T1000 (cell line): ENCODE results near the gene FLT4.
"Not testable (repeated sequence)": the region's sequence is repeated elsewhere in the genome, so short reads cannot be mapped to it uniquely, and the experiment has no call there.

Source experiments
- DNase-seq: peaks from one replicate; lab custom pipeline; 2025; ENCODE audit warnings: mixed read lengths; lab: John Stamatoyannopoulos, UW

Gene FLT4

GRCh38 chr5:180670157-180670556 lies 20.8 kb upstream of the FLT4 start:
- no peak for DNase-seq

- no peak for DNase-seq
Measured at GRCh38 chr5:180669661-180670060, 20.3 kb upstream of the FLT4 start.

GRCh38 chr5:180668835-180669596 lies 19.6 kb upstream of the FLT4 start:
- DNase-seq: no peak

GRCh38 chr5:180666812-180667211 lies 17.4 kb upstream of the FLT4 start:
- no peak for DNase-seq

GRCh38 chr5:180665682-180666404 lies 16.4 kb upstream of the FLT4 start:
- DNase-seq: no peak

GRCh38 chr5:180658774-180659564 lies 9.6 kb upstream of the FLT4 start:
- no peak for DNase-seq

- not testable (repeated sequence) for DNase-seq
Measured at GRCh38 chr5:180655243-180655642, 5.8 kb upstream of the FLT4 start.

GRCh38 chr5:180652771-180653170 lies 3.4 kb upstream of the FLT4 start:
- DNase-seq: no peak

- DNase-seq: no peak
Measured at GRCh38 chr5:180652346-180652745, 2.9 kb upstream of the FLT4 start.

GRCh38 chr5:180648658-180649296 lies 623 bp downstream of the FLT4 start:
- DNase-seq: no peak

- no peak for DNase-seq
Measured at GRCh38 chr5:180647941-180648500, 1.4 kb downstream of the FLT4 start.

- DNase-seq: no peak
Measured at GRCh38 chr5:180647465-180647864, 1.9 kb downstream of the FLT4 start.

GRCh38 chr5:180646963-180647305 lies 2.5 kb downstream of the FLT4 start:
- no peak for DNase-seq

GRCh38 chr5:180646289-180646962 lies 3.0 kb downstream of the FLT4 start:
- DNase-seq: no peak

- no peak for DNase-seq
Measured at GRCh38 chr5:180645274-180646204, 3.9 kb downstream of the FLT4 start.

GRCh38 chr5:180644825-180645273 lies 4.6 kb downstream of the FLT4 start:
- DNase-seq: no peak

GRCh38 chr5:180644129-180644824 lies 5.1 kb downstream of the FLT4 start:
- DNase-seq: no peak

GRCh38 chr5:180643191-180643851 lies 6.1 kb downstream of the FLT4 start:
- no peak for DNase-seq

- DNase-seq: no peak
Measured at GRCh38 chr5:180642779-180643178, 6.6 kb downstream of the FLT4 start.
